Measurements from ENCODE around the gene TRIM15. TPM values are rescaled to one million over a fixed set of nuclear protein-coding genes. Genes with fewer than 3 reads are reported as not detected.

TRIM15 gene
- total RNA-seq, 1 donor from 2014 or later: not detected

DNA sequence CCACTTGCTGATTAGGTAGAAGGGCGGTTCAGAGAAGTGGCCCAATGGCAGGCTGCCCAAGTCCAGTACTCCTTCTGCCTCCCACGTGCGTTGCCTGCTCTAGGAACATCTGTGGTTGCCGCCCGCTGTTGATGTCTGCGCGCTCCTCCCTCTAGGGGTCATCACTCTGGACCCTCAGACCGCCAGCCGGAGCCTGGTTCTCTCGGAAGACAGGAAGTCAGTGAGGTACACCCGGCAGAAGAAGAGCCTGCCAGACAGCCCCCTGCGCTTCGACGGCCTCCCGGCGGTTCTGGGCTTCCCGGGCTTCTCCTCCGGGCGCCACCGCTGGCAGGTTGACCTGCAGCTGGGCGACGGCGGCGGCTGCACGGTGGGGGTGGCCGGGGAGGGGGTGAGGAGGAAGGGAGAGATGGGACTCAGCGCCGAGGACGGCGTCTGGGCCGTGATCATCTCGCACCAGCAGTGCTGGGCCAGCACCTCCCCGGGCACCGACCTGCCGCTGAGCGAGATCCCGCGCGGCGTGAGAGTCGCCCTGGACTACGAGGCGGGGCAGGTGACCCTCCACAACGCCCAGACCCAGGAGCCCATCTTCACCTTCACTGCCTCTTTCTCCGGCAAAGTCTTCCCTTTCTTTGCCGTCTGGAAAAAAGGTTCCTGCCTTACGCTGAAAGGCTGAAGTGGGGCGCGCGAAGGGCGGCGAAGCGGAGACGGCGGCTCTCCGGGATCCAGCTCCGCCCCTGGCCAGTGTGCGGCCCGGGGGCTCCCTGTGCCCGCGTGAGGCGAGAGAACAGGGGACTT is 8.5 kb downstream of the TRIM15 start:
- Histone ChIP-seq H3K27me3 (ENCODE audit: control insufficient read depth, insufficient read depth, low read length) (peaks cover 29% of the 10 kb centered on the region), H3K4me3 (ENCODE audit: low read depth, low read length) (no peak overlapping the region), H3K36me3 (ENCODE audit: control insufficient read depth, insufficient read depth, low read length) (no peaks in the 10 kb centered on the region)
- FAIRE-seq (no peak), DNase-seq (ENCODE audit: low read depth) (no peak)
- TF ChIP-seq, protein P1, sequence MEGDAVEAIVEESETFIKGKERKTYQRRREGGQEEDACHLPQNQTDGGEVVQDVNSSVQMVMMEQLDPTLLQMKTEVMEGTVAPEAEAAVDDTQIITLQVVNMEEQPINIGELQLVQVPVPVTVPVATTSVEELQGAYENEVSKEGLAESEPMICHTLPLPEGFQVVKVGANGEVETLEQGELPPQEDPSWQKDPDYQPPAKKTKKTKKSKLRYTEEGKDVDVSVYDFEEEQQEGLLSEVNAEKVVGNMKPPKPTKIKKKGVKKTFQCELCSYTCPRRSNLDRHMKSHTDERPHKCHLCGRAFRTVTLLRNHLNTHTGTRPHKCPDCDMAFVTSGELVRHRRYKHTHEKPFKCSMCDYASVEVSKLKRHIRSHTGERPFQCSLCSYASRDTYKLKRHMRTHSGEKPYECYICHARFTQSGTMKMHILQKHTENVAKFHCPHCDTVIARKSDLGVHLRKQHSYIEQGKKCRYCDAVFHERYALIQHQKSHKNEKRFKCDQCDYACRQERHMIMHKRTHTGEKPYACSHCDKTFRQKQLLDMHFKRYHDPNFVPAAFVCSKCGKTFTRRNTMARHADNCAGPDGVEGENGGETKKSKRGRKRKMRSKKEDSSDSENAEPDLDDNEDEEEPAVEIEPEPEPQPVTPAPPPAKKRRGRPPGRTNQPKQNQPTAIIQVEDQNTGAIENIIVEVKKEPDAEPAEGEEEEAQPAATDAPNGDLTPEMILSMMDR (IDR thresholded peaks at IDR 0.05; ENCODE audit: insufficient read depth, low read length, severe bottlenecking): no peak

GRCh38 chr6:30172681-30173080 is 9.3 kb downstream of the TRIM15 start:
- no peak for FAIRE-seq
- H3K36me3 ChIP-seq (ENCODE audit: control insufficient read depth, insufficient read depth, low read length): no peaks in the 10 kb centered on the region
- no peak for DNase-seq (ENCODE audit: low read depth)
- peaks cover 30% of the 10 kb centered on the region for H3K27me3 ChIP-seq (ENCODE audit: control insufficient read depth, insufficient read depth, low read length)
- TF ChIP-seq, protein P1 (IDR thresholded peaks at IDR 0.05; ENCODE audit: insufficient read depth, low read length, severe bottlenecking): no peak
- H3K4me3 ChIP-seq (ENCODE audit: low read depth, low read length): no peak overlapping the region

DNA sequence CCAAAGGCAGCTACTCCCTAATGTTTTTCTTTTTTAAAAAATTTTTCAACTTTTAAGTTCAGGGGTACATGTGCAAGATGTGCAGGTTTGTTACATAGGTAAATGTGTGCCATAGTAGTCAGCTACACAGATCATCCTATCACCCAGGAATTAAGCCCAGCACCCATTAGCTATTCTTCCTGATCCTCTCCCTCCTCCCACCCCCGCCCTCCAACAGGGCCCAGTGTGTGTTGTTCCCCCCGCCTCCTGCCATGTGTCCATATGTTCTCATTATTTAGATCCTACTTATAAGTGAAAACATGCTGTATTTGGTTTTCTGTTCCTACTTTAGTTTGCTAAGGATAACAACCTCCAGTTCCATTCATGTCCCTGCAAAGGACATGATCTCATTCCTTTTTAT is 12.4 kb downstream of the TRIM15 start:
- H3K4me3 ChIP-seq (ENCODE audit: low read depth, low read length): no peak overlapping the region
- TF ChIP-seq, protein P1 (IDR thresholded peaks at IDR 0.05; ENCODE audit: insufficient read depth, low read length, severe bottlenecking): no peak
- H3K27me3 ChIP-seq (ENCODE audit: control insufficient read depth, insufficient read depth, low read length): peaks cover 21% of the 10 kb centered on the region
- FAIRE-seq: no peak
- no peak for DNase-seq (ENCODE audit: low read depth)
- H3K36me3 ChIP-seq (ENCODE audit: control insufficient read depth, insufficient read depth, low read length): no peaks in the 10 kb centered on the region

DNA sequence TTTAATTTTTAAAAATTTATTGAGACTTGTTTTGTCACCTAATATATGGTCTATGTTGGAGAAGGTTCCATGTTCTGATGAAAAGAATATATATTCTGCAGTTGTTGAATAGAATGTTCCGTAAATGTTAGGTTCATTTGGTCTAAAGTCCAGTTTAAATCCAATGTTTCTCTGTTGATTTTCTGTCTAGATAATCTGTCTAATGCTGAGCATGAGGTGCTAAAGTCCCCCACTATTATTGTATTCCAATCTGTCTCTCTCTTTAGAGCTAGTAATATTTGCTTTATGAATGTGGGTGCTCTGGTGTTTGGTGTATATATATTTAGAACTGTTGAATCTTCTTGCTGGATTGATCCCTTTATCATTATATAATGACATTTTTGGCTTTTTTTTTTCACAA is 15.5 kb downstream of the TRIM15 start:
- peaks cover 5% of the 10 kb centered on the region for H3K27me3 ChIP-seq (ENCODE audit: control insufficient read depth, insufficient read depth, low read length)
- no peak for DNase-seq (ENCODE audit: low read depth)
- H3K4me3 ChIP-seq (ENCODE audit: low read depth, low read length): no peak overlapping the region
- H3K36me3 ChIP-seq (ENCODE audit: control insufficient read depth, insufficient read depth, low read length): no peaks in the 10 kb centered on the region
- FAIRE-seq: no peak
- TF ChIP-seq, protein P1 (IDR thresholded peaks at IDR 0.05; ENCODE audit: insufficient read depth, low read length, severe bottlenecking): no peak

DNA sequence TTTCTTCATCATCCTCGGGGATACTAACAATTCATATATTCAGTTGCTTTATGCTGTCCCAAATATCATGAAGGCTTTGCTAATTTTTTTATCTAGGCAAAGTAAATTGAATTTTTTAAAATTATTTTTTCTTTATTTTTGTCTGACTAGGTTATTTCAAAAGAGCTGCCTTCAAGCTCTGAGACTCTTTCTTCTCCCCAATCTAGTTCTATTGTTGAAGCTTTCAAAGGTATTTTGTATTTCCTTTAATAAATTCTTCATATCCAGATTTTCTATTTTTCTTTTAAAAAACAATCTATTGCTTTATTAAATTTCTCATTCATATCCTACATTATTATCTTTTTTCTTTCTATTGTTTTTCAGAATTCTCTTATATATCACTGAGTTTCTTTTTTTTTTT is 16.8 kb downstream of the TRIM15 start:
- FAIRE-seq (no peak), DNase-seq (ENCODE audit: low read depth) (no peak)
- Histone ChIP-seq H3K36me3 (ENCODE audit: control insufficient read depth, insufficient read depth, low read length) (no peaks in the 10 kb centered on the region), H3K27me3 (ENCODE audit: control insufficient read depth, insufficient read depth, low read length) (peaks cover 3% of the 10 kb centered on the region), H3K4me3 (ENCODE audit: low read depth, low read length) (no peak overlapping the region)
- TF ChIP-seq, protein P1 (IDR thresholded peaks at IDR 0.05; ENCODE audit: insufficient read depth, low read length, severe bottlenecking): no peak
